Measurements from ENCODE around the gene CWC27.

GRCh38 chr5:64806537-64806936, 37.8 kb downstream of the CWC27 start:
- TF ChIP-seq, protein P1, sequence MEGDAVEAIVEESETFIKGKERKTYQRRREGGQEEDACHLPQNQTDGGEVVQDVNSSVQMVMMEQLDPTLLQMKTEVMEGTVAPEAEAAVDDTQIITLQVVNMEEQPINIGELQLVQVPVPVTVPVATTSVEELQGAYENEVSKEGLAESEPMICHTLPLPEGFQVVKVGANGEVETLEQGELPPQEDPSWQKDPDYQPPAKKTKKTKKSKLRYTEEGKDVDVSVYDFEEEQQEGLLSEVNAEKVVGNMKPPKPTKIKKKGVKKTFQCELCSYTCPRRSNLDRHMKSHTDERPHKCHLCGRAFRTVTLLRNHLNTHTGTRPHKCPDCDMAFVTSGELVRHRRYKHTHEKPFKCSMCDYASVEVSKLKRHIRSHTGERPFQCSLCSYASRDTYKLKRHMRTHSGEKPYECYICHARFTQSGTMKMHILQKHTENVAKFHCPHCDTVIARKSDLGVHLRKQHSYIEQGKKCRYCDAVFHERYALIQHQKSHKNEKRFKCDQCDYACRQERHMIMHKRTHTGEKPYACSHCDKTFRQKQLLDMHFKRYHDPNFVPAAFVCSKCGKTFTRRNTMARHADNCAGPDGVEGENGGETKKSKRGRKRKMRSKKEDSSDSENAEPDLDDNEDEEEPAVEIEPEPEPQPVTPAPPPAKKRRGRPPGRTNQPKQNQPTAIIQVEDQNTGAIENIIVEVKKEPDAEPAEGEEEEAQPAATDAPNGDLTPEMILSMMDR (IDR thresholded peaks at IDR 0.05) = no peak
- TF ChIP-seq EZH2 (IDR thresholded peaks at IDR 0.05) = no peak
- TF ChIP-seq EZH2phosphoT487 (IDR thresholded peaks at IDR 0.05) = no peak
